ENCODE data around the gene IQCC.

The IQCC gene

GRCh38 chr1:32250893-32251716 lies 45.6 kb downstream of the IQCC start, which contains the start of gene LCK:
TSS of gene LCK (plus strand) at chr1:32251265. CDS start at chr1:32274330, 23,065 bp downstream.
- no peaks in the 10 kb centered on the region for H3K79me1 ChIP-seq (replicated peaks; ENCODE audit: low read length, poor library complexity, severe bottlenecking)
- H3K4me1 ChIP-seq (ENCODE audit: control insufficient read depth, insufficient read depth, low read depth, low read length) = peaks cover 22% of the 10 kb centered on the region
- 90% methylated on average over 24 of the region's 25 CpGs for WGBS
- peak within 1 kb of the TSS; percentile 25 for H3K27ac ChIP-seq (ENCODE audit: low read length, poor library complexity, severe bottlenecking)
- no peak within 1 kb of the TSS for H3K18ac ChIP-seq (ENCODE audit: low read depth in 1 of 2, low read length in 2 of 2)
- H3K4ac ChIP-seq (ENCODE audit: low read depth in 1 of 2, low read length in 2 of 2) = no peak within 1 kb of the TSS
- H2BK120ac ChIP-seq (ENCODE audit: low read depth, low read length) = no peak within 1 kb of the TSS
- H3K36me3 ChIP-seq (ENCODE audit: control insufficient read depth in 1 of 2, insufficient read depth in 2 of 2, low read depth in 1 of 2, low read length in 2 of 2) = no peaks in the 10 kb centered on the region
- H2BK5ac ChIP-seq (ENCODE audit: low read depth, low read length, poor library complexity, severe bottlenecking) = no peak within 1 kb of the TSS
- no peak within 1 kb of the TSS for H3K4me3 ChIP-seq (ENCODE audit: insufficient read depth in 1 of 2, low read depth in 1 of 2, low read length in 2 of 2)
- no peak within 1 kb of the TSS for H4K8ac ChIP-seq (ENCODE audit: low read length)
- H3K9me3 ChIP-seq (ENCODE audit: control insufficient read depth, low read length) = no peaks in the 10 kb centered on the region
- no peak within 1 kb of the TSS for H3K14ac ChIP-seq (ENCODE audit: low read length in 2 of 2)
- no peak for DNase-seq
- no peak within 1 kb of the TSS for H2AFZ ChIP-seq (ENCODE audit: low read depth, low read length)
- H2AK5ac ChIP-seq (ENCODE audit: low read length, severe bottlenecking) = peak within 1 kb of the TSS; percentile 40
- no peak within 1 kb of the TSS for H2BK15ac ChIP-seq (ENCODE audit: low read depth, poor library complexity, severe bottlenecking)
- no peak within 1 kb of the TSS for H3K23ac ChIP-seq (ENCODE audit: low read length in 2 of 2)
- no peak within 1 kb of the TSS for H2BK12ac ChIP-seq (ENCODE audit: low read length in 2 of 2)
- H3K4me2 ChIP-seq (ENCODE audit: low read length, poor library complexity, severe bottlenecking) = no peak within 1 kb of the TSS
- H3K27me3 ChIP-seq (ENCODE audit: control insufficient read depth in 1 of 2, insufficient read depth in 1 of 2, low read length in 2 of 2) = peaks cover 0 to 5% of the 10 kb centered on the region in 2 experiments
- no peak within 1 kb of the TSS for H3K9ac ChIP-seq (ENCODE audit: low read length)
- no peak within 1 kb of the TSS for H4K91ac ChIP-seq (ENCODE audit: low read length)

GRCh38 chr1:32255072-32256071 lies 49.9 kb downstream of the IQCC start:
- peaks cover 0 to 5% of the 10 kb centered on the region in 2 experiments for H3K27me3 ChIP-seq (ENCODE audit: control insufficient read depth in 1 of 2, insufficient read depth in 1 of 2, low read length in 2 of 2)

GRCh38 chr1:32256473-32257226 lies 51.2 kb downstream of the IQCC start:
- Histone ChIP-seq H2BK12ac (ENCODE audit: low read length in 2 of 2) (no peak overlapping the region), H3K4me3 (ENCODE audit: insufficient read depth in 1 of 2, low read depth in 1 of 2, low read length in 2 of 2) (no peak overlapping the region), H3K4ac (ENCODE audit: low read depth in 1 of 2, low read length in 2 of 2) (no peak overlapping the region), H3K18ac (ENCODE audit: low read depth in 1 of 2, low read length in 2 of 2) (no peak overlapping the region), H3K27ac (ENCODE audit: low read length, poor library complexity, severe bottlenecking) (no peak overlapping the region), H4K91ac (ENCODE audit: low read length) (no peak overlapping the region), H3K9ac (ENCODE audit: low read length) (no peak overlapping the region), H2BK15ac (ENCODE audit: low read depth, poor library complexity, severe bottlenecking) (no peak overlapping the region), H3K23ac (ENCODE audit: low read length in 2 of 2) (no peak overlapping the region), H3K14ac (ENCODE audit: low read length in 2 of 2) (no peak overlapping the region), H2BK120ac (ENCODE audit: low read depth, low read length) (no peak overlapping the region), H2AK5ac (ENCODE audit: low read length, severe bottlenecking) (no peak overlapping the region), H3K79me1 (replicated peaks; ENCODE audit: low read length, poor library complexity, severe bottlenecking) (no peaks in the 10 kb centered on the region), H2AFZ (ENCODE audit: low read depth, low read length) (no peak overlapping the region), H3K36me3 (ENCODE audit: control insufficient read depth in 1 of 2, insufficient read depth in 2 of 2, low read depth in 1 of 2, low read length in 2 of 2) (no peaks in the 10 kb centered on the region), H2BK5ac (ENCODE audit: low read depth, low read length, poor library complexity, severe bottlenecking) (no peak overlapping the region), H3K4me2 (ENCODE audit: low read length, poor library complexity, severe bottlenecking) (no peak overlapping the region), H4K8ac (ENCODE audit: low read length) (no peak overlapping the region), H3K4me1 (ENCODE audit: control insufficient read depth, insufficient read depth, low read depth, low read length) (no peaks in the 10 kb centered on the region), H3K9me3 (ENCODE audit: control insufficient read depth, low read length) (no peaks in the 10 kb centered on the region), H3K27me3 (ENCODE audit: control insufficient read depth in 1 of 2, insufficient read depth in 1 of 2, low read length in 2 of 2) (peaks cover 0 to 4% of the 10 kb centered on the region in 2 experiments)
- 93% methylated on average over 3 of the region's 9 CpGs for WGBS
- no peak for DNase-seq

More at GRCh38 chr1:32255072-32256071, 49.9 kb downstream of the IQCC start:
- DNase-seq = no peak
- H3K4me1 ChIP-seq (ENCODE audit: control insufficient read depth, insufficient read depth, low read depth, low read length) = peaks cover 9% of the 10 kb centered on the region
- no peak overlapping the region for H3K9ac ChIP-seq (ENCODE audit: low read length)
- H2BK12ac ChIP-seq (ENCODE audit: low read length in 2 of 2) = no peak overlapping the region
- no peak overlapping the region for H3K4me2 ChIP-seq (ENCODE audit: low read length, poor library complexity, severe bottlenecking)
- no peak overlapping the region for H4K91ac ChIP-seq (ENCODE audit: low read length)
- no peak overlapping the region for H2AFZ ChIP-seq (ENCODE audit: low read depth, low read length)
- no peak overlapping the region for H2BK15ac ChIP-seq (ENCODE audit: low read depth, poor library complexity, severe bottlenecking)
- H3K4me3 ChIP-seq (ENCODE audit: insufficient read depth in 1 of 2, low read depth in 1 of 2, low read length in 2 of 2) = no peak overlapping the region
- WGBS = 95% methylated on average over 8 of the region's 10 CpGs
- no peak overlapping the region for H3K4ac ChIP-seq (ENCODE audit: low read depth in 1 of 2, low read length in 2 of 2)
- no peaks in the 10 kb centered on the region for H3K36me3 ChIP-seq (ENCODE audit: control insufficient read depth in 1 of 2, insufficient read depth in 2 of 2, low read depth in 1 of 2, low read length in 2 of 2)
- H2AK5ac ChIP-seq (ENCODE audit: low read length, severe bottlenecking) = no peak overlapping the region
- no peak overlapping the region for H3K27ac ChIP-seq (ENCODE audit: low read length, poor library complexity, severe bottlenecking)
- H2BK120ac ChIP-seq (ENCODE audit: low read depth, low read length) = no peak overlapping the region
- H4K8ac ChIP-seq (ENCODE audit: low read length) = no peak overlapping the region
- no peak overlapping the region for H3K18ac ChIP-seq (ENCODE audit: low read depth in 1 of 2, low read length in 2 of 2)
- no peaks in the 10 kb centered on the region for H3K9me3 ChIP-seq (ENCODE audit: control insufficient read depth, low read length)
- no peaks in the 10 kb centered on the region for H3K79me1 ChIP-seq (replicated peaks; ENCODE audit: low read length, poor library complexity, severe bottlenecking)
- H3K14ac ChIP-seq (ENCODE audit: low read length in 2 of 2) = no peak overlapping the region
- no peak overlapping the region for H3K23ac ChIP-seq (ENCODE audit: low read length in 2 of 2)
- no peak overlapping the region for H2BK5ac ChIP-seq (ENCODE audit: low read depth, low read length, poor library complexity, severe bottlenecking)

Measured in mesenchymal stem cell (in vitro differentiated cells and primary cell).